ENCODE data around the gene EVI5L.

The EVI5L gene

DNA sequence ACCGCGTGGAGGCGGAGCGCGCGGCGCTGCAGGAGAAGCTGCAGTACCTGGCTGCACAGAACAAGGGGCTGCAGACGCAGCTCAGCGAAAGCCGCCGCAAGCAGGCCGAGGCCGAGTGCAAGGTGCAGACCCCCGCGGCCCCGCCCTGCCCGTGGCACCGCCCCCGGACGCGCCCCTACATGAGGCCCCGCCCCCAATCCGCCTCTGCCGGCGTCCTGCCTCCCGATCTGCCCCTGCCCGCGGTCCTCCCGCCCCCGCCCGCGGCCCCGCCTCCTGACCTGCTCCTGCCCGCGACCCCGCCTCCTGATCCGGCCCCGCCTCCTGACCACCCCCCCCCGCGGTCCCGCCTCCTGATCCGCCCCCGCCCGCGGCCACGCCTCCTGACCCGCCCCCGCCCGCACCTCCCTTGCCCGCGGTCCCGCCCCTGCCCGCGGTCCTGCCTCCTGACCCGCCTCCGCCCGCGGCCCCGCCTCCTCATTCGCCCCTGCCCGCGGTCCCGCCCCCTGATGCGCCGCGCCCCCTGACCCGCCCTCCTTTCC lies 32.5 kb downstream of the EVI5L start:
- no peak for DNase-seq

DNA sequence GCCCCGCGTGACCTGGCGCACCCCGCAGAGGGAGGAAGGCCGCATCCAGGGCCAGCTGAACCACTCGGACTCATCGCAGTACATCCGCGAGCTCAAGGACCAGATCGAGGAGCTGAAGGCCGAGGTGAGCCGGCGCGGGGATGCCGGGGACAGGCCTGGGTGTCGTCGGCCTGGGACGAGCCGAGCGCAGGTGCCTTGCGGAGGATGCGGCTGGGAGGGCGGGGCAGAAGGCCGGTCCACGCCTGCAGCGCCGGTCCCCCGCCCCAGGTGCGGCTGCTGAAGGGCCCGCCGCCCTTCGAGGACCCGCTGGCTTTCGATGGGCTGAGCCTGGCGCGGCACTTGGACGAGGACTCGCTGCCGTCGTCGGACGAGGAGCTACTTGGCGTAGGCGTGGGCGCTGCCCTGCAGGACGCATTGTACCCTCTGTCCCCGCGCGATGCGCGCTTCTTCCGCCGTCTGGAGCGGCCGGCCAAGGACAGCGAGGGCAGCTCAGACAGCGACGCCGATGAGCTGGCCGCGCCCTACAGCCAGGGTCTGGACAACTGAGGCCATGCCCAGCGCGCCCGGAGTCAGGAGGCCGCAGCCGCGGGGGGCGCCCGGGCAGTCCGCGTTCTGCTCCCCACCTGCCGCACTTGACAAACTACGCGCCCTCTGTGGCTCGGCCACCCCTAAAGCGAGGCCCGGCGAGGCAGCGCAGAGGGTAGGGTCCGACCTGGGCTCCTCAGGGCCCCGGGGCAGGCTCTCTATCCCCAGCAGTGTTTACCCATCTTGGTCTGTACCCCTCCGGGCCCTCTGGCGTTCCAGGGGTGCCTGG lies 33.3 kb downstream of the EVI5L start:
- DNase-seq = no peak

DNA sequence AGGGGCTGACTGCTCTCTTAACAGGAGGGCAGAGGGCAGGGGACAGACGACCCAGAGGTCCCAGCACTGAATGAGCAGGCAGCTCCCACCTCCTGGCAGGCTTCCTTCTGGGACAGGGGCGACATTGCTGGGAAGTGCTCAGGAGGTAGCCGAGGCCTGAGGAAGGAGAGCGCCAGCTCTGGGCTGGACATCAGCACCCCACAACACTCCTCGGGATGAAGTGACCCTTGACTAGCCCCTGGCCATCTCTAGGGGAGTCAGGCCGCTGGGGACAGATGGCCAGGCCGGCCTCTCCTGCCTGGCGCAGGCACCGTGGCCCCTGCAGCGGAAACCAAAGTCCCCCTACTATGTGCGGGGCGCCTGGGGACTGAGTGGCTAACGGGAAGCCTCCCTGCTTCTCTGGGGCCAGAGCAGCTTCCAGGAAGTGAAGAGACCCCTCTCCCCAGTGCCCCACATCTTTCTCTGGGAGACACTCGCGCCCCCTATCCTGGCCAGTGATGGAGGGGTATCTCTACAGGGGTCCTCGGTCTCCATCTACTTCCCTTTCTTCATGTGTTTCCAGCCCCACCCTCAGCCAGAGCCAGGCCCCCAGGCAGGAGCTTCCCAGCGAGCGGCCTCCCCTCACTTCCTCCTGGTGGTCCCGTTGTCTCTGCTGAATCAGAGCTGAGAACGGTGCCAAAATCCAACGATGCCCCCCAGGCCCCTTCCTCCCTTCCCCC lies 34.1 kb downstream of the EVI5L start:
- no peak for DNase-seq

DNA sequence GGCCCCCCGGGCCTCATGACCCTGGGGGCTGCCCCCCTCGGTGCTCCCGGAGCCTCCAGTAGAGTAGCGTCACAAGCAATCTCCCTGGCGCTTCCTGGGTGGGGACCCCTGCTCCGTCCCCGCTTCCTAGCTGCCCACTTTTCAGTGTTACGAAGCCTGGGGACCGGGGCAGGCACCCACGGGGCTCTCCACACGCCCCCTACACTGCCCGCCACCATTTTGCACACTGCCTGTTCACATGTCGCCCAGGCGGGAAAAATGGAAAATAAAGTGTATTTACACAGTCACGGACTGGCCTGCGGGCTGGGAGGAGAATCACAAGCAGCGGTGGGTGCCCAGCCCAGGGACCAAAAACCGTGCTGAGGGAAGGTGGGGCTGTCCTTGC lies 34.7 kb downstream of the EVI5L start:
- no peak for DNase-seq

DNA sequence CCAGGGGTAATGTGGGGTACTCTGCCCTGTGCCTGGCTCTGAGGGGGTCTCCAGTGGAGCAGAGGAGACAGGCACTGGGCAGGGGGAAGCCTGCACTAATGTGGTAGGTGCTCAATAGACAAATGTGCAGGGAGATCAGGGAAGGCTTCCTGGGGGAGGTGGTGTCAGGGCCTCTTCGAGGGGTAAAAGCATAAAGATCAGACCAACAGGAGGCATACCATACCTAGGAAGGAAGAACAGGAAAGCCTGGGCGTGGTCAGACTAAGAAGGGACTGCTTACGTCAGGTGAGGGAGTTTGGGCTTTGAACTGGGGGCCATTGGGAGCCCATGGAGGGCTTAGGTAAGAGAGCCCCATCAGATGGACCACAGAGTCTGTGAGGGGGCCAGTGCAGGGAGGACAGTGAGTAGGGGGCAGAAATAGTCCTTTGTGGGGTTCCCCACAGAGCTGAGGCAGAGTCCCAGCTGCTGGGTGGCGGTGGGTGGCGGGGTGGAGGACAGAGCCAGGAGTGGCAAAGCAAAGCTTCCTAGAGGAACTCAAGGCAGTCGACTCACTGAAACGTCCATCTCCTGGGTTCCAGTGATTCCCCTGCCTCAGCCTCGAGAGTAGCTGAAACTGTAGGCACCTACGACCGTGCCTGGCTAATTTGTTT lies 35.4 kb downstream of the EVI5L start:
- DNase-seq = no peak

DNA sequence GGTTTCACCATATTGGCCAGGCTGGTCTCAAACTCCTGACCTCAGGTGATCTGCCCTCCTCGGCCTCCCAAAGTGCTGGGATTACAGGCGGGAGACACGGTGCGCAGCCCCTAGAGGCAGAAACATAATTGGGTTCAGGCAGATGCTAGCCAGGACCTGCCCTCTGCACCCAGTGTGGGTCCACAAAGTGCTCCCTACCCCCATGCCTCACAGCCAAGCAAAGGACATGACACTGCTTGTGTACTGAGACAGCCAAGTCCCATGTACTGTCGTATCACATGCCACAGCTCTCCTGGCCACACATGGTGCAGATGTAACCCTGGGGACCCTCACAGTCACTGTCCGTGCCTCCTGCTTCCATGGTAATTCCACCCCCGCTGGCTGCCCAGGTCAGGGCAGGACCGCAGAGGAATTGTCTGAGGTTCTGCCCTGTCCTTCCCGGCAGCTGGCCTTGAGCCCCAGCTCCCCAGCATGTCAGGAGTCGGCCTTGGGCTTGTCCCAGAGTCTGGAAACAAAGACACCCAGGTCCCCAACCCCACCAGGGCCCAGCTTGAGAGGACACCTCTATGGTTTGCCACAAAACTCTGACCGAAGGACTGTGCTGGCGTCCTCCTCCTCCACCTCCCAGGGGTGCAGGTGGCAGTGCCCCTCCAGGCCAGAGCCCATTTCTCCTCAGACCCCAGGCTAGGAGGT lies 36.5 kb downstream of the EVI5L start:
- no peak for DNase-seq

DNA sequence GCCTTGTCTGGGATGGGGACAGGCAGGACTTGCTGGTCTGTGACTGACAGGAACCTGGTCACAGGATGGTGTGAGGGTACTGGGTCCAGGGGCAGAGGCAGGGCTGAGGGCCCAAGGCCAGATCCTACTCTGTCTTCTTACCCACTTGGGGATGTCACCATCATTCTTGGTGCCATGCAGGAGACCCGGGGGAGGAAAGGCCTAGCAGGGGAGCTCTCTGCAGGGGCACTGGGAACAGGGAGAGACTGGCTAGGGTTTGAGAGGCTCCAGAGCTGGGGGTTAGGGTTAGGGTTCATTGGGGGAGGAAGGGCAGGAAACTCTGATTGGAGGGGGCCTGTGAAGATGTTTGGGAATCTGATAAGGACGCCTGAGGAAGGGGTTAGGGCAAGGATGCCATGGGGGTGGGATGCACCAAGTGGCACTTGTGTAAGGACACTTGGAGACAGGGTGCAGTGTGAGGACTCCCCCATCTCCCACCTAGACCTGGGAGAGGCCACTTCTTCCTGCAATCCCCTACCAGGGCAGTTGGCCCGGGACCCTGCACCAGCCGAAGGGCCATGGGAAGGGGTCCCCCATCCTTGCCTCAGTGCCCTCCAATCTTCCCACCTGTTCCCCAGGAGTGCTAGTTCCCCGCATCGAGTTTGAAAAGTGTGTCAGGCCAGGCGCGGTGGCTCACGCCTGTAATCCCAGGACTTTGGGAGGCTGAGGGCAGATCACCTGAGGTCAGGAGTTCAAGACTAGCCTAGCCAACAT lies 37.2 kb downstream of the EVI5L start:
- DNase-seq = no peak

DNA sequence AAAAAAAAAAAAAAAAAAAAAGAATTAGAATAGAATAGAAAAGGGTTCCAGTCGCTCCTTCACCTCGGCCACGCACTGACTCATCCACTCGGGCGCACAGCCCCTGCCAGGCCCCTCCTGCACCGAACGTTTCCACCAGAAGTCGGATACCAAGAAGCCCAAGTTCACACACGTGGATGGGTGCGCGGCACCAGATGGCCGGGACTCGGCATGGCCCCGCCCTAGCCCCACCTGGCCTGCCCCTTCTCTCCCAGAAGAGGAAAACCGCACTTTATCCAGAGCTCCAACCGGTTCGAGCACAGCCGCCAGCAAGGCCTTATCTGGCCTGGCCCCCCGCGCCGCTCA lies 38.3 kb downstream of the EVI5L start:
- DNase-seq = no peak

DNA sequence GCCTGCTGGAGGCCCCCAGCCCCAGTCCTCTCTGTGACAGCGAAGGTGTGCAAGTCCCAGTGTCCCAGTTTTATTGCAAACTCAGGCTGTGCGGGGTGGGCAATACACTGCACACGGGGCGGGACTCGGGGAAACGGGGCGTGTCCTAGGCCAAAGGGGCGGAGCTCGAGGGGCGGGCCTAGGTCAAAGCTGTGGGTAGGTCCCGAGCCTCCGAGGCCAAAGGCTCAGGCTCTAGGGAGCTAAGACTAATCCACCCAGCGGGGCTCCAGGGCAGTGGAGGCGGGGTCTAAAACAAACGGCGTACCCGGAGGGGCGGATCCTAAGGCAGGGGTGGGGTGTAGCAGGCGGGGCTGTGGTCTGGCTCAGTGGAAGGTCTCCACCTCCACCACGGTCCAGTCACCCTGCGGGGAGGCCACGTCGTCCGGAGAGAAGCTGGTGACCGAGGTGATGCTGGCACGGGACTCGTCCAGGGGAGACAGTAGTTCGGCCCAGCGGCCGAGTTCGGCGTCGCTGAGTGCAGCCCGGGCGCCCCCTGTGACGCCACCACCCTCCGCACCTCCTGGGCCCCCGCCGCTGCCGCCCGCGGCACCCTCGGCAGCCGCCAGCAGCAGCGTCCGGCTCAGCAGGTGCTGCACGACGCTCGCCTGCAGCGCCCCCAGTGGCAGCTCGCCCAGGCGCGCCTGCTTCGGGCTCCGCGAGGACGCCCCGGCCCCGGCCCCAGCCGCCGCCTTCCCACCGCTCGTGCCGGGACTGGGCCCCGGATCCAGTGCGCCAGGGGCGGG lies 38.8 kb downstream of the EVI5L start:
- no peak for DNase-seq

DNA sequence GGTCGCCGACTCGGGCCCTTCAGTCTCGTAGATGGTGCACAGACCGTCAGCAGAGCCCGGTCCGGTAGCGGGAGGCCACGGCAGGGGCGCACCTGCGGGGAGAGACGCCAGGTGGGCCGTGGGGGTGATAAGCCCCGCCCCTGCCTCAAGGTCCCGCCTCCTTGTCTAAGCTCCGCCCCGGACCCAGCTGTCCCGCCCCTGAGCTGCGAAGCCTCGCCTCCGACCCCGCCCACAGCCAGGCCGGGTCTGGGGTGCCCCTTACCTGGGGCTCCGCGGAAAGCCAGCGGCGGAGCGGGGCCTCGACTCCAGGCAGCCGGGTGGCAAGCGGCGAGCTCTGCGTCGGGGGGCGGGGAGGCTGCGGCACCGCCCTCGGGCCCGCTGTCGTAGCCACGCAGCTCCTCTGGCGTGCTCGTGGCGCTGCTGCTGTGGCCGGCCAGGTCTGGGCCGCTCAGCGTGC lies 39.5 kb downstream of the EVI5L start:
- no peak for DNase-seq

DNA sequence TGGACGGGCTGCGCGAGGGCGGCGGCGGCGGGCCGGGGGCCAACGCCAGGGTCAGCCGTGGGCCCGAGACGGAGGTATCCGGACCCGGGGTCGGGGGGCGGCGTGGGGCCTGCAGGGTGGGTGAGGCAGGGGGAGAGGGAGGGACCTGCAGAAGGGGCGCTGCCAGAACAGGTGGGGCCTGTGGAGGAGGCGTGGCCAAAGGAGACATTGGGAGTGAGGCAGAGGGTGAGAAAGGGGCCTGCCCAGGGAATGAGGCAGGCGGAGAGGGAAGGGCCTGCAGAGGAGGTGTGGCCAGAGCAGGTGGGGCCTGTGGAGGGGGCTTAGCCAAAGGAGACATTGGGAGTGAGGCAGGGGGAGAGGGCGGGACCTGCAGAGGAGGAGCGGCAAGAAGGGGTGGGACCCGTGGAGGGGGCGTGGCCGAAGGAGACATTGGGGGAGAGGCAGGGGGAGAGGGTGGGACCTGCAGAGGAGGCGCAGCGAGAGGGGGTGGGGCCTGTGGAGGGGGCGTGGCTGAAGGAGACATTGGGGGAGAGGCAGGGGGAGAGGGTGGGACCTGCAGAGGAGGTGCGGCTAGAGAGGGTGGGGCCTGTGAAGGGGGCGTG lies 40.0 kb downstream of the EVI5L start:
- DNase-seq = no peak

DNA sequence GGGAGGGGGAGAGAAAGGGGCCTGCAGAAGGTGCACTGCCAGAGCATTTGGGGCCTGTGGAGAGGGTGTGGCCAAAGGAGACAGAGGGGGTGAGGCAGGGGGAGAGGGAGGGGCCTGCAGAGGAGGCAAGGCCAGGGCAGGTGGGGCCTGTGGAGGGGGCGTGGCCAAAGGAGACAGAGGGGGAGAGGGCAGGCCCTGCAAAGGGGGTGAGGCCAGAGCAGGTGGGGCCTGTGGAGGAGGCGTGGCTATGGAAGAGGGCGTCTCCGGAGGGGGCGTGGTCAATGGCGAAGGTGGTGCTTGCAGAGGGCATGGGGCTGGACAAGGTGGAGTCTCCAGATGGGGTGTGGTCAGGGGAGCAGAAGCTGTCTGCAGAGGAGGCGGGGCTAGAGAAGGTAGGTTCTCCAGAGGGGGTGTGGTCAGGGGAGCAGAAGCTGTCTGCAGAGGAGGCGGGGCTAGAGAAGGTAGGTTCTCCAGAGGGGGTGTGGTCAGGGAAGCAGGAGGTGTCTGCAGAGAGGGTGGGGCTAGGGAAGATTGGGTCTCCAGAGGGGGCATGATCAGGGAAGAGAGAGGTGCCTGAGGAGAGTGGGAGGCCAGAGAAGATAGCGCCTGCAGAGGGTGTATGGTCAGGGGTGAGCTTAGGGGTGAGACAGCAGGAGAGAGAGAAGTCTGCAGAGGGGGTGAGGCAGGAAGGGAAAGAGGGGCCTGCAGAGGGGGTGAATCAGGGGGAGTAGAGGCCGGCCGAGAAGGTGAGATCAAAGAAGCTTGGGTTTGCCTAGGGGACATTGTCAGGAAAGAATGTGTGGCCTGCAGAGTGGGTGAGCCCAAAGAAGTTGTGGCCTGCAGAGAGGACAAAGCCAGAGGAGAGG lies 40.8 kb downstream of the EVI5L start:
- no peak for DNase-seq

DNA sequence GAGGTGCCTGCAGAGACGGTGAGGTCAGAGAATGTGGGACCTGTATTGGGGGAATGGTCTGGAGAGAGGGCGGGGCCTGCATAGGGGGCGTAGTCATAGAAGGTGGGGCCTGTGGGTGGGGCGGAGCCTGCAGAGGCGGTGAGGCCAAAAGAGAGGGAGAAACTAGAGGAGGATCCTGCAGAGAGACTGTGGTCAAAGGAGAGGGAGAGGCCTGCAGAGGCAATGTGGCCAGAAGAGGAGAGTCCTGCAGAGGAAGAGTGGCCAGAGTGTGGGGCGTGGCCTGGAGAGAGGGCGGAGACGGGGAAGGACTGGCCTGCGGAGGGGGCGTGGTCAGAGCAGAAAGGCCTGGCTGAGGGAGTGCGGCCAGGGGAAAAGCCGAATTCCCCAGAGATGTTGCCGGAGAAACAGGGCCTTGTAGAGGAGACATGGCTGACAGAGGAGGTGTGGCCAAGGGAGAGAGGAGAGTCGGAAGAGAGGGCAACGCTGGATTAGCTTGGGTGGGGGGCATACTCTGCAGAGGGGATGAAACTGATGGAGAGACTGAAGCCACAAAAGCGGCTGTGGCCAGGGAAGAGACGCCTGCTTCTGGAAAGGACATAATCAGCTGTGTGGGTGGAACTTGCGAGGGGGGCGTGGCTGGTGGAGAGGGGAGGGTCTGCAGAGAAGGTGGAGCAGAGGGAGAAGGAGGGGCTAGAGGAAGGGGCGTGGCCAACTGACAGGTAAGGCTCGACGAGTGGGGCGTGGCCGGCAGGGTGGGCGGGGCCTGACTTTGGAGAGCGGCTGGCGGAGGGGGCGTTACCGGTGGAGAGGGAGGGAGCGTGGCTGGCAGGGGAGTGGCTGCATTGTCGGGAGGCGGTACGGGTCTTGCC lies 41.7 kb downstream of the EVI5L start:
- peak; percentile 35 to 76 for DNase-seq

DNA sequence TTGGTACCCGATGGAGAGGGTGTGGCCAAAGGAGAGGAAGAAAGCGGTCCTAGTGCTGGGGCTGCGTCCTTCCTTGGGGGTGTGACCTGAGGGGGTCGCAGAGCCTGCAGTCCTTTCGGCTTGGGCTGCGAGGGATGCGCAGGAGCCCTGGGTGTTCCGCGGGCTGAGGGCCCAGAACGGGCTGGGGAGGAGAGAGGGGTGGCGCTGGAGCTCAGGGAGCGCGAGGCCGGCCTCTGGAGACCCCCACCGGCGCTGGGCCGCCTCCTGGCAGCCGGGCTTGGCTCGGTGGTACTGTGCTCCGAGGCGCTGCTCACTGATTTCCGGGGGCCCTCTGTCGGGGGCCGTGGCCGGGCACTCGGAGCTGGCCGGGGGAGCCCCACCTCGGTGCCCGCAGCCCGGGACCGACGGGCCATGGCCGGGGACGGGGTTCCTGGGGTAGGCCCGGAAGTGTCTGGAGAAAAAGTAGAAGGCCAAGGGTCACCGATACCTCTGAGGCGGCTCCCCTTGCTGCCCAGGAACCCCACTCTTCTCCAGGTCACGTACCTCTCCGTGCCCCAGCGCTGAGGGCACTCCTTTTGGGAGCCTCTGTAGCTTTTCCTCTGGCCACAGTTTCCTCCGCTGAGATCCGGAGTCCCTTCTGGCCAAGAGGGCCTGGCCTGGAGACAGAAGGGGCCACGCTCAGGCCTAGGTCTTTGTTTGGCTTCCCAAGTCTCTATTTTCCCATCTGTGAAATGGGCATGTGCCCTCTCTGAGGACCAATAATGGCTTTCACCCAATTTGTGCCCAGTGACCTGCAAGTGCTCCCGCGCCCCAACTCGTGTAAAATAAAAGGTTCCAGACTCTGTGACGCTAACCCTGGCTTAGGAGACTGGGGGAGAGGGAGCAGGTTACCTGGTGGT lies 42.5 kb downstream of the EVI5L start:
- no peak for DNase-seq

DNA sequence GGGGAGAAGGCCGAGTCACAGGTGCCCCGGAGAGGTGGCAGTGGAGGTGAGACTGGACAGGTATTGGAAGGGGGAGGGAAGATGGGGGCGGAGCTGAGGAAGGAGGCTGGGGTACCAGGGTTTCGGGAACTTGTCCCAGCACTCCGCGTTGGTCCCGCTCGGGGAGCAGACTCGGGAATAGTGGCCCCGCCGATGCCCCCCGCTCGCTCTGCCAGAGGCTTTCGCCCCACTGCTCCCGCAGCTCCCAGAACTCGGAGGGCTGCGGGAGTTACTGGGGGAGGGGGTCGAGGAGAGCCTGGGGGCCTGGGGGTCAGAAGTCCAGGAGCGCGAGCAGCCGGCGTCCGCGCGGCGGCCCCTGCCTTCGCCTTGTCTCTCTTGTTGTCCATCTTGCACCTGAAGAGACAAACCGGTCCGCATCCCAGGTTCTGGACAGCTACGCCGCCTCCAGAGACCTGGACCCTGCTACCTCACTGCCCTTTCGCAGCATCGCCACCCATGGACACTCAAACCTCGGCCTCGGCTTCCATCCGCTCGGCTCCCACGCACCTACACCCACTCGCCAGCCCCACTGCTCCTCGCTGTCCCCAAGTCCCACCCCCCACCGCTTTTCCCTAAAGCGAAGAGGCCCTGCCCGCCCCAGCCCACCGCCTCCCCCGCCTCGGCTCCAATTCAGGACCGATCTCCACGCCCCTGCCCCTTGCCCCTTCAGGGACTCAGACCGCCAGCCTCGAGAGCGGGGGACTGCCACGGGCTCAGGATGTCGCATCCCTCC lies 43.5 kb downstream of the EVI5L start:
- DNase-seq = no peak

DNA sequence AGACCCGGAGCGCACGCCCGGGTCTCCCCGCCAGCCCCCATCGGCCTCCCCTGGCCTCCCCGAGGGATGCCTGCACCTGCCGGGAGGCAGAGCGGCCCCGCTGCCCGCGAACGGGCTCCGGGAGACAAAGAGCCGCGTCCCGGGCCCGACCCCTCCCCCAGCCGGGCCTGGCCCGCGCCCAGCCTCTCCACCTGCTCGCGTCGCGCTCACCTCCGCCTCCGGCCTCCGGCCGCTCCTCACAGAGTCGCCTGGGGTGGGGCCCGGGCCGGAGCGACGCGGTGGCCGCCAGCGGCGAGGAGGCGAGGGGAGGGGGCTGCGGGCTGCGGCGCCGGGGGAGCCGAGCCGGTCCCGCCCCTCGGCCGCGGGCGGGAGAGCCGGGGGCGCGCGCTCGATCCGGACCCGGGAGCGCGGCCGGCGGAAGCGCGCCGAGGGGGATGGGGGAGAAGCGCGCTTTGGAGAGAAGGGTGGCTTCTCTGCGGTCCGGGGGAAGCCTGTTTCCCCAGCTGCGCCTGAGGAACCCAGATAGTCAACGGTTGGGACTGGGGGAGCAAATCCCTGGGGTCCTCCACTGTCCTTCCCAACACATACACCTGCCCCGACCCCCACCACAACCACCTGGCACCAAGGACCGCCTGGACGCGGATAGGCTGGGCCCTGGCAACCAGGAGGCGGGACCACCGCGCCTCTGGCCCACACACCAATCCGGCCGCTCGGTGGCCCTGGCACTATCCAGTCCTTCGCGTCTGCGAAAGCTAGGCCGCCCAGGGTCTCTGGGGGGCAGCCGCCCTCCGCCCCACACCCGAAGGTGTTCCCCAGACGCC lies 44.3 kb downstream of the EVI5L start, which contains the start of gene PRR36:
Gene PRR36, minus strand, starts transcription at position 315 of the 821 bp plus-strand sequence. CDS start 701 bp downstream, outside the sequence.
- peak; percentile 88 to 92 for DNase-seq

All from NCI-H2081 (cell line).